ENCODE data around the gene RAPGEF1.

Gene RAPGEF1

GRCh38 chr9:131671133-131671520, 68.7 kb downstream of the RAPGEF1 start:
- no peak for TF ChIP-seq CTCF (IDR thresholded peaks at IDR 0.05; ENCODE audit: low read depth, low read length)
- no peak overlapping the region for H3K4me3 ChIP-seq (ENCODE audit: low read depth, low read length)

- no peak overlapping the region for H3K4me3 ChIP-seq (ENCODE audit: low read depth, low read length)
- no peak for TF ChIP-seq CTCF (IDR thresholded peaks at IDR 0.05; ENCODE audit: low read depth, low read length)
Observed at GRCh38 chr9:131670247-131671132, 69.4 kb downstream of the RAPGEF1 start.

GRCh38 chr9:131669269-131670157, 70.4 kb downstream of the RAPGEF1 start:
- H3K4me3 ChIP-seq (ENCODE audit: low read depth, low read length), result no peak overlapping the region
- 0 out of 2 replicates have a peak, but pooled peaks have one; percentile 2 for TF ChIP-seq CTCF (IDR thresholded peaks at IDR 0.05; ENCODE audit: low read depth, low read length)

- TF ChIP-seq CTCF (IDR thresholded peaks at IDR 0.05; ENCODE audit: low read depth, low read length), result no peak
- H3K4me3 ChIP-seq (ENCODE audit: low read depth, low read length), result no peak overlapping the region
Observed at GRCh38 chr9:131668439-131669268, 71.2 kb downstream of the RAPGEF1 start.

- H3K4me3 ChIP-seq (ENCODE audit: low read depth, low read length), result no peak overlapping the region
Observed at GRCh38 chr9:131668057-131668438, 71.8 kb downstream of the RAPGEF1 start.

GRCh38 chr9:131667576-131667975, 72.3 kb downstream of the RAPGEF1 start:
- TF ChIP-seq CTCF (IDR thresholded peaks at IDR 0.05; ENCODE audit: low read depth, low read length), result no peak
- H3K4me3 ChIP-seq (ENCODE audit: low read depth, low read length), result no peak overlapping the region

More at GRCh38 chr9:131668057-131668438, 71.8 kb downstream of the RAPGEF1 start:
- no peak for TF ChIP-seq CTCF (IDR thresholded peaks at IDR 0.05; ENCODE audit: low read depth, low read length)
